Measurements from ENCODE around the gene PPP1R11. TPM values are rescaled to one million over a fixed set of nuclear protein-coding genes. Genes with fewer than 3 reads are reported as not detected.
A peak's percentile ranks its signal among the peaks of the same experiment; 100 is the strongest.

Gene PPP1R11
- total and polyA plus RNA-seq, 9 of the 15 experiments (the other 6 are each of a cell fraction or from before 2014, with no cell fraction given): 17.8 to 94.8 (median 44.6) TPM

DNA sequence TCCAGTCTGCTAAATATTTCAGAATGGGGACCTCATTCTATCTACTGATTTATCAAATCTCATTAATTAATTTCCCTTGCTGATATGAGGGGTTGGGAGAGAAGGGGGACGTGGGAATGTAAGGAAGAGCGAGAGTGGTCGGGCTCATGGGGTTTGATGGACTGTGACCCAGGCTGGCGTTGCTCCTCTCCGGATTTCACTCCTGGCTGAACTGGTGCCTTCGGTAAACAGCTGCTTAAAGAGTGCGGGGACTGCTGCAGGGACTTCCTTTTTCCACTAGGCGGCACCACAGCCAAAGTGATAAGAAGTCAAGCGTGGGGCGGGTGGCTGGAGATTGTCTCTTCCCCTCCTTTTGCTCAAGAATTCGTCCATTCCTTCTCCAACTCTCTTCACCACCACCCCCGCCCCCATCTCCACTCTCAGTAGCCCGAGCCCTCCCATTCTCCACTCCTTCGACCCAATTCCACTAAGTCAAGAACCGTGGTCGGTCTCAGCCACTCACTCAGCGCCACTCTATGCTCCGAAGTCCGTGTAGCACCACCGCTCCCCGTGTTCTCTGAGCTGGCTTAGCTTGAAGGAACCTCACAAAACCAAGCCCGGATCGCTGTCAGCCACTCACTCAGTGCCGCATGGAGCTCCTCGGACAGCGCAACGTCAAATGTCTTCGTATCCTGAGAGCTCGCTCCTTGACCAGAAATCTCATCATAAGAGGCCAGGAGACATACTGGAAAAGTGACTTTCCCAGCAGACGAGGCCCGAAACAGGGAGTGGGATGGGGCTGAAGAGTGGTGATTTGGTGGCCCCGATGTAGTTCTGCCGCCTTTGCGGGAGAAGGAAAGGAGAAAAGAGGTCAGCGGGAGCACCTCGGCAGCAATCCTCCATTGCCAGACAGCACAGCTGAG, 36.2 kb downstream of the PPP1R11 start (continued):
- TF ChIP-seq MAZ (CRISPR knock-in tag; conservative IDR thresholded peaks at IDR 0.05 in 1 of 2, IDR thresholded peaks at IDR 0.05 in 1 of 2): peak; percentile 52 to 94
- no peak for TF ChIP-seq CBFA2T3 (IDR thresholded peaks at IDR 0.05)
- no peak for TF ChIP-seq ZNF77 (CRISPR knock-in tag; IDR thresholded peaks at IDR 0.05)
- TF ChIP-seq HDAC6 (IDR thresholded peaks at IDR 0.05; ENCODE audit: low read depth, low read length): no peak
- TF ChIP-seq ZFPM2 (CRISPR knock-in tag; IDR thresholded peaks at IDR 0.05): no peak
- no peak for TF ChIP-seq SRSF3 (IDR thresholded peaks at IDR 0.05; ENCODE audit: insufficient read depth, low read length)
- TF ChIP-seq, protein P1, sequence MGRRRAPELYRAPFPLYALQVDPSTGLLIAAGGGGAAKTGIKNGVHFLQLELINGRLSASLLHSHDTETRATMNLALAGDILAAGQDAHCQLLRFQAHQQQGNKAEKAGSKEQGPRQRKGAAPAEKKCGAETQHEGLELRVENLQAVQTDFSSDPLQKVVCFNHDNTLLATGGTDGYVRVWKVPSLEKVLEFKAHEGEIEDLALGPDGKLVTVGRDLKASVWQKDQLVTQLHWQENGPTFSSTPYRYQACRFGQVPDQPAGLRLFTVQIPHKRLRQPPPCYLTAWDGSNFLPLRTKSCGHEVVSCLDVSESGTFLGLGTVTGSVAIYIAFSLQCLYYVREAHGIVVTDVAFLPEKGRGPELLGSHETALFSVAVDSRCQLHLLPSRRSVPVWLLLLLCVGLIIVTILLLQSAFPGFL (CRISPR knock-in tag; IDR thresholded peaks at IDR 0.05): no peak
- TF ChIP-seq HIVEP1 (CRISPR knock-in tag; IDR thresholded peaks at IDR 0.05): 0 out of 2 replicates have a peak, but pooled peaks have one; percentile 19
- TF ChIP-seq ZNF146 (CRISPR knock-in tag; IDR thresholded peaks at IDR 0.05; ENCODE audit: unreplicated experiment): no peak
- TF ChIP-seq ETV5 (CRISPR knock-in tag; IDR thresholded peaks at IDR 0.05; ENCODE audit: low read depth): no peak
- TF ChIP-seq BRCA1 (IDR thresholded peaks at IDR 0.05): no peak
- no peak for TF ChIP-seq BRCA1 (CRISPR knock-in tag; IDR thresholded peaks at IDR 0.05)
- TF ChIP-seq, protein P2, sequence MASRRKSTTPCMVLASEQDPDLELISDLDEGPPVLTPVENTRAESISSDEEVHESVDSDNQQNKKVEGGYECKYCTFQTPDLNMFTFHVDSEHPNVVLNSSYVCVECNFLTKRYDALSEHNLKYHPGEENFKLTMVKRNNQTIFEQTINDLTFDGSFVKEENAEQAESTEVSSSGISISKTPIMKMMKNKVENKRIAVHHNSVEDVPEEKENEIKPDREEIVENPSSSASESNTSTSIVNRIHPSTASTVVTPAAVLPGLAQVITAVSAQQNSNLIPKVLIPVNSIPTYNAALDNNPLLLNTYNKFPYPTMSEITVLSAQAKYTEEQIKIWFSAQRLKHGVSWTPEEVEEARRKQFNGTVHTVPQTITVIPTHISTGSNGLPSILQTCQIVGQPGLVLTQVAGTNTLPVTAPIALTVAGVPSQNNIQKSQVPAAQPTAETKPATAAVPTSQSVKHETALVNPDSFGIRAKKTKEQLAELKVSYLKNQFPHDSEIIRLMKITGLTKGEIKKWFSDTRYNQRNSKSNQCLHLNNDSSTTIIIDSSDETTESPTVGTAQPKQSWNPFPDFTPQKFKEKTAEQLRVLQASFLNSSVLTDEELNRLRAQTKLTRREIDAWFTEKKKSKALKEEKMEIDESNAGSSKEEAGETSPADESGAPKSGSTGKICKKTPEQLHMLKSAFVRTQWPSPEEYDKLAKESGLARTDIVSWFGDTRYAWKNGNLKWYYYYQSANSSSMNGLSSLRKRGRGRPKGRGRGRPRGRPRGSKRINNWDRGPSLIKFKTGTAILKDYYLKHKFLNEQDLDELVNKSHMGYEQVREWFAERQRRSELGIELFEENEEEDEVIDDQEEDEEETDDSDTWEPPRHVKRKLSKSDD (conservative IDR thresholded peaks at IDR 0.05; ENCODE audit: low read length): no peak
- no peak for TF ChIP-seq ZNF140 (CRISPR knock-in tag; IDR thresholded peaks at IDR 0.05)
- TF ChIP-seq ZNF668 (CRISPR knock-in tag; IDR thresholded peaks at IDR 0.05): no peak
- no peak for TF ChIP-seq MIER1 (IDR thresholded peaks at IDR 0.05; ENCODE audit: low read depth)
- TF ChIP-seq, protein P3, sequence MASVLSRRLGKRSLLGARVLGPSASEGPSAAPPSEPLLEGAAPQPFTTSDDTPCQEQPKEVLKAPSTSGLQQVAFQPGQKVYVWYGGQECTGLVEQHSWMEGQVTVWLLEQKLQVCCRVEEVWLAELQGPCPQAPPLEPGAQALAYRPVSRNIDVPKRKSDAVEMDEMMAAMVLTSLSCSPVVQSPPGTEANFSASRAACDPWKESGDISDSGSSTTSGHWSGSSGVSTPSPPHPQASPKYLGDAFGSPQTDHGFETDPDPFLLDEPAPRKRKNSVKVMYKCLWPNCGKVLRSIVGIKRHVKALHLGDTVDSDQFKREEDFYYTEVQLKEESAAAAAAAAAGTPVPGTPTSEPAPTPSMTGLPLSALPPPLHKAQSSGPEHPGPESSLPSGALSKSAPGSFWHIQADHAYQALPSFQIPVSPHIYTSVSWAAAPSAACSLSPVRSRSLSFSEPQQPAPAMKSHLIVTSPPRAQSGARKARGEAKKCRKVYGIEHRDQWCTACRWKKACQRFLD (CRISPR knock-in tag; IDR thresholded peaks at IDR 0.05): no peak
- peak; percentile 32; the same call in 1 of the 2 replicates for TF ChIP-seq OTX1 (CRISPR knock-in tag; IDR thresholded peaks at IDR 0.05)
- TF ChIP-seq, protein P4, sequence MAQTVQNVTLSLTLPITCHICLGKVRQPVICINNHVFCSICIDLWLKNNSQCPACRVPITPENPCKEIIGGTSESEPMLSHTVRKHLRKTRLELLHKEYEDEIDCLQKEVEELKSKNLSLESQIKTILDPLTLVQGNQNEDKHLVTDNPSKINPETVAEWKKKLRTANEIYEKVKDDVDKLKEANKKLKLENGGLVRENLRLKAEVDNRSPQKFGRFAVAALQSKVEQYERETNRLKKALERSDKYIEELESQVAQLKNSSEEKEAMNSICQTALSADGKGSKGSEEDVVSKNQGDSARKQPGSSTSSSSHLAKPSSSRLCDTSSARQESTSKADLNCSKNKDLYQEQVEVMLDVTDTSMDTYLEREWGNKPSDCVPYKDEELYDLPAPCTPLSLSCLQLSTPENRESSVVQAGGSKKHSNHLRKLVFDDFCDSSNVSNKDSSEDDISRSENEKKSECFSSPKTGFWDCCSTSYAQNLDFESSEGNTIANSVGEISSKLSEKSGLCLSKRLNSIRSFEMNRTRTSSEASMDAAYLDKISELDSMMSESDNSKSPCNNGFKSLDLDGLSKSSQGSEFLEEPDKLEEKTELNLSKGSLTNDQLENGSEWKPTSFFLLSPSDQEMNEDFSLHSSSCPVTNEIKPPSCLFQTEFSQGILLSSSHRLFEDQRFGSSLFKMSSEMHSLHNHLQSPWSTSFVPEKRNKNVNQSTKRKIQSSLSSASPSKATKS (CRISPR knock-in tag; IDR thresholded peaks at IDR 0.05): no peak
- TF ChIP-seq ZNF561 (CRISPR knock-in tag; conservative IDR thresholded peaks at IDR 0.05): no peak
- TF ChIP-seq TBP (optimal IDR thresholded peaks at IDR 0.05; ENCODE audit: low read depth, low read length): no peak
